Measurements from ENCODE around the gene ADARB2. TPM values are rescaled to one million over a fixed set of nuclear protein-coding genes. Genes with fewer than 3 reads are reported as not detected.

Gene ADARB2
- polyA plus RNA-seq, 3 donors = not detected

DNA sequence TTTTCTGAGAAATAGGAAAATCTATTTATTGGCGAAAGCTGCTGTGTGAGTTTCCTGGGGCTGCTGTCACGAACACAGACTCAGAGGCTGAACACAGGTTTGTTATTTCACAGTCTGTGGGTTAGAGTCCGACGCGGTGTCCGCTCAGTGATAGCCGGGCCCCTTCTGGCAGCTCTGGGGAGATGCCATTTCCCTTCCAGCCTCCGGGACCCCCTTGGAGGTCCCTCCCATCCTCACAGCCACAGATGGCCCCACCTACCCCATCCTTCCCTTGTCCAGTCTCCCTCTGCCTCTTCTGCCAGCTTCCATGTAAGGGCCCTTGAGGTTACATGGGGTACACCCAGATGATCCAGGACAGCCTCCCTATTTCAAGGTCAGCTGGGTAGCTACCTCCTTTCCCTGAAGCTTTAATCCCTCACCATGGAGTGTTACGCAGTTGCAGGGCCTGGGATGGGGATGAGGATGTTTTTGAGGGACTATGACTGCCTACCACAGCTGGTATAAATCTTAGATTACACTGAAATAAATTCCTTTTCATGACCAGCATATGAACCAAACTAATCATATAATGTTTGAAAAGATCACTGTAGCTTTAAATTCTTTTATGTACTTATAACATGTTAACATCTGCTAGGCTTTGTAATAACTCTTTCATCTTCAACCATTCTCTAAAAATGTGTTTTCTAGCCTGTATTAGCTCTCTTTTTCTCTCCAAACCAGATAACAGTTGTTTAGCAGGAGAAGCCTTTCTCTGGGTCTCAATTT, 582.6 kb downstream of the ADARB2 start:
- Histone ChIP-seq H4K20me1 (ENCODE audit: insufficient read depth, low read length) (no peaks in the 10 kb centered on the region), H2AFZ (ENCODE audit: insufficient read depth, low read depth, low read length, poor library complexity, severe bottlenecking) (no peak overlapping the region), H3K4me1 (ENCODE audit: control insufficient read depth in 1 of 2, insufficient read depth in 2 of 2, low read length in 2 of 2) (no peaks in the 10 kb centered on the region), H3K9ac (ENCODE audit: insufficient read depth, low read length, poor library complexity, severe bottlenecking) (no peak overlapping the region), H3K9me3 (replicated peaks in 1 of 2; ENCODE audit: control insufficient read depth in 1 of 2, insufficient read depth in 1 of 2, low read length in 2 of 2) (no peaks in the 10 kb centered on the region), H3K27ac (ENCODE audit: low read depth in 1 of 2, low read length in 2 of 2) (no peak overlapping the region), H3K79me2 (ENCODE audit: insufficient read depth, low read length) (no peaks in the 10 kb centered on the region), H3K27me3 (ENCODE audit: control insufficient read depth in 2 of 2, insufficient read depth in 2 of 2, low read length in 2 of 2) (no peaks in the 10 kb centered on the region), H3K4me2 (replicated peaks; ENCODE audit: extremely low read depth, low read length, poor library complexity, severe bottlenecking) (no peak overlapping the region), H3K36me3 (replicated peaks in 1 of 2; ENCODE audit: control insufficient read depth in 1 of 2, insufficient read depth in 2 of 2, low read length in 2 of 2) (no peaks in the 10 kb centered on the region), H3K4me3 (replicated peaks in 1 of 3; ENCODE audit: low read depth in 2 of 3, low read length in 3 of 3) (no peak overlapping the region)
- Mint-ChIP-seq H3K36me3 (no peaks in the 10 kb centered on the region), H3K27ac (no peak overlapping the region), H3K4me3 (no peak overlapping the region), H3K27me3 (ENCODE audit: low read depth in 3 of 3) (peaks cover 1 to 12% (median 5%) of the 10 kb centered on the region in 3 donors), H3K9me3 (peaks cover 0 to 1% (median 0%) of the 10 kb centered on the region in 7 donors), H3K4me1 (no peaks in the 10 kb centered on the region)
- TF ChIP-seq, protein P1, sequence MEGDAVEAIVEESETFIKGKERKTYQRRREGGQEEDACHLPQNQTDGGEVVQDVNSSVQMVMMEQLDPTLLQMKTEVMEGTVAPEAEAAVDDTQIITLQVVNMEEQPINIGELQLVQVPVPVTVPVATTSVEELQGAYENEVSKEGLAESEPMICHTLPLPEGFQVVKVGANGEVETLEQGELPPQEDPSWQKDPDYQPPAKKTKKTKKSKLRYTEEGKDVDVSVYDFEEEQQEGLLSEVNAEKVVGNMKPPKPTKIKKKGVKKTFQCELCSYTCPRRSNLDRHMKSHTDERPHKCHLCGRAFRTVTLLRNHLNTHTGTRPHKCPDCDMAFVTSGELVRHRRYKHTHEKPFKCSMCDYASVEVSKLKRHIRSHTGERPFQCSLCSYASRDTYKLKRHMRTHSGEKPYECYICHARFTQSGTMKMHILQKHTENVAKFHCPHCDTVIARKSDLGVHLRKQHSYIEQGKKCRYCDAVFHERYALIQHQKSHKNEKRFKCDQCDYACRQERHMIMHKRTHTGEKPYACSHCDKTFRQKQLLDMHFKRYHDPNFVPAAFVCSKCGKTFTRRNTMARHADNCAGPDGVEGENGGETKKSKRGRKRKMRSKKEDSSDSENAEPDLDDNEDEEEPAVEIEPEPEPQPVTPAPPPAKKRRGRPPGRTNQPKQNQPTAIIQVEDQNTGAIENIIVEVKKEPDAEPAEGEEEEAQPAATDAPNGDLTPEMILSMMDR (IDR thresholded peaks at IDR 0.05) = no peak
- 100% methylated on average over 2 of the region's 9 CpGs for WGBS (ENCODE audit: insufficient coverage)
- intact Hi-C loops (cut with micrococcal nuclease) = no loop called here
- DNase-seq = no peak

GRCh38 chr10:1153805-1154351, 583.4 kb downstream of the ADARB2 start:
- intact Hi-C loops (cut with micrococcal nuclease) = no loop called here
- no peaks in the 10 kb centered on the region for H4K20me1 ChIP-seq (ENCODE audit: insufficient read depth, low read length)
- no peaks in the 10 kb centered on the region for H3K9me3 ChIP-seq (replicated peaks in 1 of 2; ENCODE audit: control insufficient read depth in 1 of 2, insufficient read depth in 1 of 2, low read length in 2 of 2)
- 82% methylated on average over 16 of the region's 20 CpGs for WGBS (ENCODE audit: insufficient coverage)
- no peaks in the 10 kb centered on the region for H3K79me2 ChIP-seq (ENCODE audit: insufficient read depth, low read length)
- Mint-ChIP-seq H3K4me3 (no peak overlapping the region), H3K9me3 (peaks cover 0 to 1% (median 0%) of the 10 kb centered on the region in 7 donors), H3K27me3 (ENCODE audit: low read depth in 3 of 3) (peaks cover 1 to 11% (median 6%) of the 10 kb centered on the region in 3 donors), H3K4me1 (no peaks in the 10 kb centered on the region), H3K27ac (no peak overlapping the region), H3K36me3 (no peaks in the 10 kb centered on the region)
- H3K36me3 ChIP-seq (replicated peaks in 1 of 2; ENCODE audit: control insufficient read depth in 1 of 2, insufficient read depth in 2 of 2, low read length in 2 of 2) = no peaks in the 10 kb centered on the region
- H3K4me1 ChIP-seq (ENCODE audit: control insufficient read depth in 1 of 2, insufficient read depth in 2 of 2, low read length in 2 of 2) = no peaks in the 10 kb centered on the region
- no peaks in the 10 kb centered on the region for H3K27me3 ChIP-seq (ENCODE audit: control insufficient read depth in 2 of 2, insufficient read depth in 2 of 2, low read length in 2 of 2)
- H3K4me3 ChIP-seq (replicated peaks in 1 of 3; ENCODE audit: low read depth in 2 of 3, low read length in 3 of 3) = no peak overlapping the region
- DNase-seq = no peak
- TF ChIP-seq, protein P1 (IDR thresholded peaks at IDR 0.05) = no peak
- H3K27ac ChIP-seq (ENCODE audit: low read depth in 1 of 2, low read length in 2 of 2) = no peak overlapping the region
- H3K9ac ChIP-seq (ENCODE audit: insufficient read depth, low read length, poor library complexity, severe bottlenecking) = no peak overlapping the region
- H2AFZ ChIP-seq (ENCODE audit: insufficient read depth, low read depth, low read length, poor library complexity, severe bottlenecking) = no peak overlapping the region
- no peak overlapping the region for H3K4me2 ChIP-seq (replicated peaks; ENCODE audit: extremely low read depth, low read length, poor library complexity, severe bottlenecking)
